Activated CD8-positive, alpha-beta T cell treated with anti-CD3 and anti-CD28 coated beads for 36 hours (primary cell): ENCODE measurements around the gene FNDC1. TPM values are rescaled to one million over a fixed set of nuclear protein-coding genes. Genes with fewer than 3 reads are reported as not detected.

Source experiments
- ATAC-seq: fragments of 200-7000 bp; cut with Tn5 transposase; one replicate; pipeline ENCODE4 v1.10.0; 2021; ENCODE audit warnings: mild to moderate bottlenecking, moderate library complexity
- CTCF ChIA-PET: fragments of 350-600 bp; sonication (Branson Sonifier 250); formaldehyde crosslinking; loops from one replicate; lab custom pipeline; 2021; ENCODE audit warnings: antibody characterized with exemption; lab: Charles Lee
- POLR2A ChIA-PET: fragments of 350-600 bp; sonication (Branson Sonifier 250); formaldehyde crosslinking; loops from one replicate; lab custom pipeline; 2021; ENCODE audit warnings: antibody characterized with exemption; lab: Charles Lee
- DNase-seq: peaks from one replicate; pipeline ENCODE4 v3.0.0-alpha.2; 2020
- H3K27ac Mint-ChIP-seq: one replicate; pipeline ENCODE4 v1.8.0; 2021; ENCODE audit warnings: mild to moderate bottlenecking, mixed read lengths
- H3K27me3 Mint-ChIP-seq: one replicate; pipeline ENCODE4 v1.8.0; 2021; ENCODE audit warnings: mixed read lengths
- H3K36me3 Mint-ChIP-seq: one replicate; pipeline ENCODE4 v1.8.0; 2021; ENCODE audit warnings: low read depth, mixed read lengths
- H3K4me1 Mint-ChIP-seq: one replicate; pipeline ENCODE4 v1.8.0; 2021; ENCODE audit warnings: low read depth, mixed read lengths
- H3K4me3 Mint-ChIP-seq: one replicate; pipeline ENCODE4 v1.8.0; 2021; ENCODE audit warnings: mild to moderate bottlenecking, moderate library complexity, mixed read lengths
- H3K9me3 Mint-ChIP-seq: one replicate; pipeline ENCODE4 v1.8.0; 2021; ENCODE audit warnings: mixed read lengths
- intact Hi-C: fragments of 100-400 bp; cut with micrococcal nuclease; formaldehyde crosslinking; loops from one replicate; pipeline ENCODE4 v1.10.0; 2022
- total RNA-seq, 2 experiments: library from RNA; stranded (reverse); gene quantifications; one replicate each; pipeline ENCODE4 v1.2.3, GENCODE V29; 2021
- TF ChIP-seq, protein P1 (sequence below): fragments of 200-600 bp; IDR thresholded peaks from one replicate; pipeline ENCODE4 v1.8.0; 2022; ENCODE audit warnings: antibody characterized with exemption, mild to moderate bottlenecking

The FNDC1 gene
- total RNA-seq, 2 experiments from 2014 or later: not detected

DNA sequence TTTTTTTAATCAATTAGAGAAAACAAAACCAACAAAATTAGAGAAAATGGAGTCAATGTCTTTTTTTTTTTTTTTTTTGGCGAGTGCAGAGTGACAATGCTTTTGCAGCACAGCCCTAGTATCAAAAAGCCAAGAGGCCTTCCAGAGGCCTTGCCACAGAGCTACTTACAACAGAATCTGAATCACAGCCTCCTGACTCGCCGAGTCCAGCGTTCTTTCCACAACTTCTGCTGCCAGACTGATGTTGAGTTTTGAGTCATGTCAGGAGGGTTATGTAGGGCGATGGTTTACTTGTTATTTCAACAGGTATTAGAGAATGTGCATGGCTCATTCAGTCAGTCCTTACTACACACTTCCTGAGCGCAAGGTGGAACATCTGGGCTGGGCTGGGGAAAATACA, 88.6 kb downstream of the FNDC1 start:
- POLR2A ChIA-PET: no interaction called here
- CTCF ChIA-PET: interaction anchor here (1.2 kb wide), 1 partner anchor 397 kb away, joined by 3 read pairs; no protein-coding TSS in a partner anchor

DNA sequence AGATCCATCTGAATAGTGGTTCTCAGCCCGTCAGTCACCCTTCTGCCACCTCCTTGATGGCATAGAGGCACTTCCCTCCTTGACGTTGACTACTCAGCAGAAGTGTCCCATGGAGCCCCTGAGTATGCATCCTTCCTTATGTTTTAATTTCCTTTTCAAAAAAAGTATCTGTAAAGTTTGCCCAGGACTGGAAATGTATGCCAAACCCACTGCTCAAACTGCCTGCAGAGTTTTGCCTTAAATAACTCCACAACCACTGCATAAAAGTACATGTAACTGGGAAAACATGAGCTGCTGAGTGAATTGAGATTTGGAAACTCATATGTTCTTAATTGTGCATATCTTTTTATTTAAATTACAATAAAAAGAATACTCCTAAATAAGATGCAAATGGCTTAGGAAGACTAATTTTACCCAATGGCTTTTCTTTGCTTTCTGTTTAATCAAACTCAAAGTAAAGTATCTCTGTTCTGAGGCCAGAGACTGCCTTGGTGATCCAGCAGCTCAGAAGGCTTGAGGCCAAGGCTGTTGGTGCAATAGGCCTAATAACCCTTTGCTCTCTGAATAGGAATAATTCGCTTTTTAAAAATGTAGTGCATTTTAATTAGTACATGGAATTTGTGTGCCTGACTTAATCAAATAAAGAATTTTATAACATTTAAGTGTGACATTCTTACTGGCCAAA, 90.4 kb downstream of the FNDC1 start:
- Mint-ChIP-seq H3K9me3 (no peaks in the 10 kb centered on the region), H3K4me3 (no peak overlapping the region), H3K27me3 (peaks cover 8% of the 10 kb centered on the region), H3K4me1 (no peaks in the 10 kb centered on the region), H3K27ac (no peak overlapping the region), H3K36me3 (no peaks in the 10 kb centered on the region)
- ChIA-PET CTCF (interaction anchor here (0.9 to 1.1 kb wide), 2 partner anchors 9 to 395 kb away, joined by 3 read pairs; no protein-coding TSS in a partner anchor), POLR2A (no interaction called here)
- ATAC-seq (no peak), DNase-seq (no peak)
- TF ChIP-seq, protein P1, sequence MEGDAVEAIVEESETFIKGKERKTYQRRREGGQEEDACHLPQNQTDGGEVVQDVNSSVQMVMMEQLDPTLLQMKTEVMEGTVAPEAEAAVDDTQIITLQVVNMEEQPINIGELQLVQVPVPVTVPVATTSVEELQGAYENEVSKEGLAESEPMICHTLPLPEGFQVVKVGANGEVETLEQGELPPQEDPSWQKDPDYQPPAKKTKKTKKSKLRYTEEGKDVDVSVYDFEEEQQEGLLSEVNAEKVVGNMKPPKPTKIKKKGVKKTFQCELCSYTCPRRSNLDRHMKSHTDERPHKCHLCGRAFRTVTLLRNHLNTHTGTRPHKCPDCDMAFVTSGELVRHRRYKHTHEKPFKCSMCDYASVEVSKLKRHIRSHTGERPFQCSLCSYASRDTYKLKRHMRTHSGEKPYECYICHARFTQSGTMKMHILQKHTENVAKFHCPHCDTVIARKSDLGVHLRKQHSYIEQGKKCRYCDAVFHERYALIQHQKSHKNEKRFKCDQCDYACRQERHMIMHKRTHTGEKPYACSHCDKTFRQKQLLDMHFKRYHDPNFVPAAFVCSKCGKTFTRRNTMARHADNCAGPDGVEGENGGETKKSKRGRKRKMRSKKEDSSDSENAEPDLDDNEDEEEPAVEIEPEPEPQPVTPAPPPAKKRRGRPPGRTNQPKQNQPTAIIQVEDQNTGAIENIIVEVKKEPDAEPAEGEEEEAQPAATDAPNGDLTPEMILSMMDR: no peak
- intact Hi-C loops: loop anchor here (10.0 kb wide), 1 partner anchor 395 kb away; no protein-coding TSS in a partner anchor

More for the DNA sequence above, 88.6 kb downstream of the FNDC1 start:
- no peak overlapping the region for H3K4me3 Mint-ChIP-seq
- H3K4me1 Mint-ChIP-seq: peaks cover 1% of the 10 kb centered on the region
- no peak overlapping the region for H3K27ac Mint-ChIP-seq
- ATAC-seq: no peak
- H3K36me3 Mint-ChIP-seq: no peaks in the 10 kb centered on the region
- peaks cover 11% of the 10 kb centered on the region for H3K27me3 Mint-ChIP-seq
- no peaks in the 10 kb centered on the region for H3K9me3 Mint-ChIP-seq
- TF ChIP-seq, protein P1: no peak
- DNase-seq: no peak
- intact Hi-C loops: loop anchor here (10.0 kb wide), 1 partner anchor 397 kb away; no protein-coding TSS in a partner anchor

GRCh38 chr6:159260208-159260607, 91.0 kb downstream of the FNDC1 start:
- no peaks in the 10 kb centered on the region for H3K36me3 Mint-ChIP-seq
- no peaks in the 10 kb centered on the region for H3K4me1 Mint-ChIP-seq
- TF ChIP-seq, protein P1: no peak
- no peak overlapping the region for H3K27ac Mint-ChIP-seq
- DNase-seq: no peak
- intact Hi-C loops: no loop called here
- peaks cover 6% of the 10 kb centered on the region for H3K27me3 Mint-ChIP-seq
- no peak overlapping the region for H3K4me3 Mint-ChIP-seq
- POLR2A ChIA-PET: no interaction called here
- no peaks in the 10 kb centered on the region for H3K9me3 Mint-ChIP-seq
- CTCF ChIA-PET: interaction anchor here (0.9 to 1.1 kb wide), 2 partner anchors 9 to 395 kb away, joined by 3 read pairs; no protein-coding TSS in a partner anchor
- no peak for ATAC-seq

- Mint-ChIP-seq H3K27ac (no peak overlapping the region), H3K36me3 (no peaks in the 10 kb centered on the region), H3K4me3 (no peak overlapping the region), H3K9me3 (no peaks in the 10 kb centered on the region), H3K27me3 (peaks cover 6% of the 10 kb centered on the region), H3K4me1 (no peaks in the 10 kb centered on the region)
- TF ChIP-seq, protein P1: no peak
- DNase-seq (no peak), ATAC-seq (no peak)
- ChIA-PET POLR2A (no interaction called here), CTCF (interaction anchor here (1.5 to 2.2 kb wide), 2 partner anchors 9 to 392 kb away, joined by 3 to 15 read pairs; no protein-coding TSS in a partner anchor)
- intact Hi-C loops: no loop called here
These were observed 92.8 kb downstream of the FNDC1 start for GRCh38 chr6:159261995-159262394.

- intact Hi-C loops: no loop called here
- Mint-ChIP-seq H3K36me3 (no peaks in the 10 kb centered on the region), H3K27ac (no peak overlapping the region), H3K27me3 (peaks cover 8% of the 10 kb centered on the region), H3K4me1 (no peaks in the 10 kb centered on the region), H3K9me3 (no peaks in the 10 kb centered on the region), H3K4me3 (no peak overlapping the region)
- CTCF ChIA-PET: interaction anchor here (1.5 to 2.2 kb wide), 2 partner anchors 10 to 392 kb away, joined by 3 to 15 read pairs; no protein-coding TSS in a partner anchor
- TF ChIP-seq, protein P1: no peak
- ATAC-seq (no peak), DNase-seq (no peak)
- POLR2A ChIA-PET: no interaction called here
These were observed 93.4 kb downstream of the FNDC1 start for GRCh38 chr6:159262586-159262985.
